Measurements from ENCODE around the gene KEAP1. TPM values are rescaled to one million over a fixed set of nuclear protein-coding genes. Genes with fewer than 3 reads are reported as not detected.

The KEAP1 gene
- total and polyA plus RNA-seq, 2 of the 8 experiments (the other 6 are each of a cell fraction or from before 2014, with no cell fraction given), result 80.6 to 106 TPM

- Histone ChIP-seq H4K8ac (ENCODE audit: extremely low read depth, insufficient read depth, low read length) (no peak overlapping the region), H3K23ac (ENCODE audit: insufficient read length) (no peak overlapping the region), H4K5ac (ENCODE audit: insufficient read length, low read depth, low read length) (no peak overlapping the region), H3K23me2 (ENCODE audit: low read depth, low read length) (no peaks in the 10 kb centered on the region), H2AK5ac (ENCODE audit: low read depth, low read length) (no peak overlapping the region), H2BK5ac (ENCODE audit: low read depth, low read length) (no peak overlapping the region), H3K9me3 (ENCODE audit: insufficient read depth in 2 of 2, low read depth in 1 of 2, low read length in 1 of 2) (no peaks in the 10 kb centered on the region), H3K4me1 (replicated peaks in 1 of 4; ENCODE audit: control insufficient read depth in 3 of 4, insufficient read depth in 4 of 4, low read length in 3 of 4) (no peaks in the 10 kb centered on the region), H2BK12ac (ENCODE audit: low read depth, low read length) (no peak overlapping the region), H2BK15ac (ENCODE audit: low read length) (no peak overlapping the region), H2AFZ (ENCODE audit: low read length) (no peak overlapping the region), H3K27me3 (replicated peaks in 1 of 4; ENCODE audit: control insufficient read depth in 3 of 4, extremely low read depth in 1 of 4, insufficient read depth in 3 of 4, low read length in 3 of 4) (0 out of 7 replicates have a peak, but pooled peaks cover 0 to 1% (median 0%) of the 10 kb centered on the region in 4 experiments), H3K18ac (ENCODE audit: extremely low read depth, low read length) (no peak overlapping the region), H3K56ac (replicated peaks; ENCODE audit: insufficient read length, low read depth, low read length) (no peak overlapping the region), H3K14ac (ENCODE audit: insufficient read length) (no peak overlapping the region), H3K79me2 (ENCODE audit: control insufficient read depth in 1 of 2, insufficient read depth in 2 of 2, low read length in 2 of 2) (no peaks in the 10 kb centered on the region), H3K9ac (replicated peaks in 1 of 4; ENCODE audit: extremely low read depth in 1 of 4, low read depth in 3 of 4, low read length in 3 of 4) (no peak overlapping the region), H3K79me1 (ENCODE audit: low read depth, low read length) (no peaks in the 10 kb centered on the region; the same call in 1 of the 2 replicates), H3K36me3 (ENCODE audit: control insufficient read depth in 2 of 4, insufficient read depth in 4 of 4, low read length in 3 of 4) (no peaks in the 10 kb centered on the region), H3K27ac (ENCODE audit: low read depth, low read length) (no peak overlapping the region), H3K4me2 (ENCODE audit: insufficient read depth in 1 of 2, low read depth in 2 of 2, low read length in 2 of 2) (no peak overlapping the region), H4K20me1 (replicated peaks in 1 of 2; ENCODE audit: control insufficient read depth in 1 of 2, insufficient read depth in 2 of 2, low read length in 2 of 2) (no peaks in the 10 kb centered on the region), H2BK20ac (ENCODE audit: low read length) (no peak overlapping the region), H2BK120ac (replicated peaks; ENCODE audit: low read depth, low read length) (no peak overlapping the region), H3K4ac (replicated peaks; ENCODE audit: insufficient read length, low read depth, low read length) (no peak overlapping the region), H4K91ac (replicated peaks; ENCODE audit: insufficient read length, low read length) (no peak overlapping the region), H3K4me3 (ENCODE audit: extremely low read depth in 1 of 4, insufficient read depth in 2 of 4, low read depth in 3 of 4, low read length in 4 of 4) (no peak overlapping the region)
- ChIA-PET CTCF (ENCODE audit: partially characterized antibody) (interaction anchor here (1.4 kb wide), 1 partner anchor 19 kb away, joined by 5 read pairs; no protein-coding TSS in a partner anchor), POLR2A (ENCODE audit: partially characterized antibody) (interaction anchor here (1.1 to 1.7 kb wide), 2 partner anchors 12 to 21 kb away, joined by 3 read pairs; no protein-coding TSS in a partner anchor)
- WGBS, 2 experiments (ENCODE audit: extremely low coverage in 1 of 2, insufficient coverage in 1 of 2, insufficient read length in 1 of 2, insufficient replicate concordance in 2 of 2, low coverage in 1 of 2, low lambda C conversion rate in 2 of 2, missing lambda C conversion rate in 1 of 2), result 87% methylated on average over 3 of the region's 3 CpGs; no CpG with 5 or more reads in 1 of the 2 experiments
- no peak for FAIRE-seq
- no peak for DNase-seq (ENCODE audit: low read depth in 1 of 2, low spot score in 2 of 2)
- TF ChIP-seq SIRT6 (IDR thresholded peaks at IDR 0.05; ENCODE audit: low read length), result no peak
- no peak for TF ChIP-seq KDM1A (IDR thresholded peaks at IDR 0.05; ENCODE audit: borderline replicate concordance, low read length)
- TF ChIP-seq KDM5A (IDR thresholded peaks at IDR 0.05; ENCODE audit: low read length), result no peak
- TF ChIP-seq JUND (IDR thresholded peaks at IDR 0.05; ENCODE audit: low read length), result no peak
- TF ChIP-seq EZH2 (IDR thresholded peaks at IDR 0.05; ENCODE audit: low read depth, low read length, severe bottlenecking), result no peak
These were observed 60.5 kb downstream of the KEAP1 start for GRCh38 chr19:10442698-10443097.

All from H1 (cell line).